ENCODE data around the gene HMGN1.

HMGN1 gene

DNA sequence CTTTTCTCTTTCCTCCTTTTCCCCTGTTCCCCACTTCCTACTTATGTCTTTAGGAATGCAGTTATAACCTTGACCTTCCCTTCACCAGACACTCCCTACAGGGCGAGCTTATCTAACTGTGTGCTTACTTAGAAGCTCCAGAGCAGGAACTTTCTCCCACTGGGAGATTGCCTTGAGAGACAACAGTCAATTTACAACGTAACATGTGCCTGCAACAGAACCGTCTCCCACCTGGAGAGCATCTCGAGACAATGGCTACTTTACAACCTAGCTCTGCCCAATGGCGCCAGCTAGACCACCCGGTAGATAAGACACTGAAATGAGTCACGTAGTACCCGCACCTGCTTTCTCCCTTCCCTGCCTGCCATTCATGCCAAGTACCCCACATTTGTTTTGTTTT is 16.7 kb downstream of the HMGN1 start:
- H3K4me3 ChIP-seq (ENCODE audit: low read length) = no peak overlapping the region
- TF ChIP-seq, protein P1, sequence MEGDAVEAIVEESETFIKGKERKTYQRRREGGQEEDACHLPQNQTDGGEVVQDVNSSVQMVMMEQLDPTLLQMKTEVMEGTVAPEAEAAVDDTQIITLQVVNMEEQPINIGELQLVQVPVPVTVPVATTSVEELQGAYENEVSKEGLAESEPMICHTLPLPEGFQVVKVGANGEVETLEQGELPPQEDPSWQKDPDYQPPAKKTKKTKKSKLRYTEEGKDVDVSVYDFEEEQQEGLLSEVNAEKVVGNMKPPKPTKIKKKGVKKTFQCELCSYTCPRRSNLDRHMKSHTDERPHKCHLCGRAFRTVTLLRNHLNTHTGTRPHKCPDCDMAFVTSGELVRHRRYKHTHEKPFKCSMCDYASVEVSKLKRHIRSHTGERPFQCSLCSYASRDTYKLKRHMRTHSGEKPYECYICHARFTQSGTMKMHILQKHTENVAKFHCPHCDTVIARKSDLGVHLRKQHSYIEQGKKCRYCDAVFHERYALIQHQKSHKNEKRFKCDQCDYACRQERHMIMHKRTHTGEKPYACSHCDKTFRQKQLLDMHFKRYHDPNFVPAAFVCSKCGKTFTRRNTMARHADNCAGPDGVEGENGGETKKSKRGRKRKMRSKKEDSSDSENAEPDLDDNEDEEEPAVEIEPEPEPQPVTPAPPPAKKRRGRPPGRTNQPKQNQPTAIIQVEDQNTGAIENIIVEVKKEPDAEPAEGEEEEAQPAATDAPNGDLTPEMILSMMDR (conservative IDR thresholded peaks at IDR 0.05; ENCODE audit: low read depth, low read length) = no peak
- DNase-seq (ENCODE audit: low read depth) = no peak

DNA sequence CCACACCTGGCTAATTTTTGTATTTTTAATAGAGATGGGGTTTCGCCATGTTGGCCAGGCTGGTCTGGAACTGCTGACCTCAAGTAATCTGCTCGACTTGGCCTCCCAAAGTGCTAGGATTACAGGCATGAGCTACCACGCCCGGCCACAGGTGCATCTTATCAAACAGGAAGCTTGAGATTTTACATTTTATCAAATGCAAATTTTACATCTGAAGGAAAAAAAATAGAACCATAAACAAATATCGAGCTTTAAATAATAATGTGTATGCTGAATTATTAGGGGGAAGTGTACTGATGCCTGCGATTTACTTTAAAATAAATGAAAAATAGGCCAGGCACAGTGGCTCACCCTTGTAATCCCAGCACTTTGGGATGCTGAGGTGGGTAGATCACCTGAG is 18.9 kb downstream of the HMGN1 start:
- DNase-seq (ENCODE audit: low read depth) = no peak

DNA sequence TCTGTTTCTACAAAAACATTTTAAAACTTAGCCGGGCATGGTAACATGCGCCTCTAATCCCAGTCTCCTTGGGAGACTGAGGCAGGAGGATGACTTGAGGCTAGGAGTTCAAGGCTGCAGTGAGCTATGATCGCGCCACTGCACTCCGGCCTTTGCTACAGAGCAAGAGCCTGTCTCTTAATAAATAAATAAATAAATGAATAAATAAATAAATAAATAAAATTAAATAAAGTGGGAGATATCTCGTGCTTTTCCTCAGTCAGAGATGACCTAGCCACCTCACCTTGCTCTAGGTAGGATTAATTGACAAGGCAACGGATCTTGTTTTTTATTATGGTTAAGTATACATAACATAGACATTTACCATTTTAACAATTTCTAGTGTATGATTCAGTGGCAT is 21.2 kb downstream of the HMGN1 start:
- no peak for DNase-seq (ENCODE audit: low read depth)
- H3K4me3 ChIP-seq (ENCODE audit: low read length) = no peak overlapping the region
- TF ChIP-seq, protein P1 (conservative IDR thresholded peaks at IDR 0.05; ENCODE audit: low read depth, low read length) = no peak

More for the DNA sequence above, 18.9 kb downstream of the HMGN1 start:
- TF ChIP-seq, protein P1 (conservative IDR thresholded peaks at IDR 0.05; ENCODE audit: low read depth, low read length) = no peak
- H3K4me3 ChIP-seq (ENCODE audit: low read length) = no peak overlapping the region

DNA sequence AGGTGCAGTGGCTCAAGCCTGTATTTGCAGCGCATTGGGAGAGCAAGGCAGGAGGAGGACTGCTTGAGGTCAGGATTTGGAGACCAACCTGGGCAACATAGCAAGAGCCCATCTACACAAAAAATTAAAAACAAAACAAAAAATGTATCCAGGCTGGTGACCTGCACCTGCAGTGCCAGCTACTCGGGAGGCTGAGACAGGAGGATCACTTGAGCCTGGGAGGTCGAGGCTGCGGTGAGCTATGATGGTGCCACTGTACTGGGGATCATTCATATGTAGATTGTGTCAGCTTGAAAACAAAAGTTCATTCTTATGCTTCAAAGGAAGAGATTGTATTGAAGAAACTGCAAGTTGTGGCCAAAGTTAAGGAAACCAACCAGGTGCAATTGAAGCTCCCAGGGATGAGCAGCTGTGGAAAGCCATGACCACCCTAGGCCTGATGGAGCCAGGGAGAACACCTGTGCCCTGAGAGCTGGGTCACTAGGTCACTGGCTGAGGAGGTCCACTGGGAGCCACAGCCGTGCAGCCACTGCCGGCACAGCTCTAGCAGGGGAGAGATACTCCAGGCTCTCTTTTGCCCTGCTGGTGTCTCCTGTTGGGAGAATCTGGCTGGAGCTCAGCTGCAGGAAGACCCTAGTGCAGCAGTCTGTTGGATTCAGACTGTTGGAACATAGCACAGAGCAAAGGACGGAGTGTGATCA is 22.1 kb downstream of the HMGN1 start:
- H3K4me3 ChIP-seq (ENCODE audit: low read length) = no peak overlapping the region
- TF ChIP-seq, protein P1 (conservative IDR thresholded peaks at IDR 0.05; ENCODE audit: low read depth, low read length) = no peak
- DNase-seq (ENCODE audit: low read depth) = no peak

DNA sequence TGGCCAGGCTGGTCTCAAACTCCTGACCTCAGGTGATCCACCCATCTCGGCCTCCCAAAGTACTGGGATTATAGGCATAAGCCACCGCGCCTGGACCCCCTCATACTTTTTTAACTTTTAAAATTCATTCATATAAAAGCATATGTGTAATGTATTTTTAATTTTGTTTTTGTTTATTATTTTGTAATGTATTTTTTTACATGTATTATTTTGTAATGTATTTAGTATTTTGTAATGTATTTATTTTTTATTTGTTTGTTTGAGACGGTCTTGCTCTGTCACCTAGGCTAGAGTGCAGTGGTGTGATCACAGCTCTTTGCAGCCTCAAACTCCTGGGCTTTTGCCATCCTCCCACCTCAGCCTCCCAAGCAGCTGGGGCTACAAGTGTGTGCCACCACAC is 23.4 kb downstream of the HMGN1 start:
- no peak overlapping the region for H3K4me3 ChIP-seq (ENCODE audit: low read length)
- TF ChIP-seq, protein P1 (conservative IDR thresholded peaks at IDR 0.05; ENCODE audit: low read depth, low read length) = no peak
- no peak for DNase-seq (ENCODE audit: low read depth)

DNA sequence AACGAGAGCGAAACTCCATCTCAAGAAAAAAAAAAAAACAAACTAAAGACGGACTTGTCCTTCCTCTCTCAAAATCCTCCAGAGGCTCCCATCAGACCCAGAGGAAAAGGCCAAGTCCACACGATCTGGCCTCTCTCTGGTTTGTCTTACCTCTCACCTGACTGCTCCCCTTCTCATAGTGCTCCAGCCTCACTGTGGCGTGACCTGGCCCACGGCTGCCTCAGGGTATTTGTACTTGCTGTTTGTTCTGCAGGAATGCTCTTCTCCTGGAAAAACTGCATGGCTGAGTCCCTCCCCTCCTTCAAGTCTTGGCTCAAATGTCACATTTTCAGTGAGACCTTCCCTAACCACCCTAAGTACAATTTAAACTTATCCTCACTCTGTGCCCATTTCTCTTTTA is 27.5 kb downstream of the HMGN1 start:
- no peak for DNase-seq (ENCODE audit: low read depth)
- TF ChIP-seq, protein P1 (conservative IDR thresholded peaks at IDR 0.05; ENCODE audit: low read depth, low read length) = no peak
- no peak overlapping the region for H3K4me3 ChIP-seq (ENCODE audit: low read length)

DNA sequence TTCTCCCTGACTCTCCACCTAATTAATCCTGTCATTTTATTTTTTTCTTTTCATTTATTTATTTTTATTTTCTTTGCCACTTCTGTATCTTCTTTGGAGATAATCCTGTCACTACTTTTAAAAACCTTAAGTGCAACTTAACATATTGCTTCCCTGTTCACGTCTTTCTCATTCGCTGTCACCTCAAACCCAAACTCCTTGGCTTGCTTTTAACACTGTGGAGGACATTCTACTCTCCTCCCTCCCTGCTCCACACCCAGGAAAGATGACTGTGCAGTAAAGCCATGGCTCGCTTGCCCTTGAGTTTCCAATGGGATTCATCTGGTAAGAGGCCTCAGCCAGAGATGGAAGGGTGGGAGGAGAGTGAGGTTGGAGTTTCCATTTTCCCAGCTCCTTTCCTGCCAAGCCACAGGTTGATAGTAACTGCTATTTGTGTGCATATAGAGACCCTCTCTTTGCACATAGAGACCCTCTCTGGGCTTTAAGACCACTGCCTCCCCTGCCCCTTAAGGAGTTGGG is 29.0 kb downstream of the HMGN1 start:
- no peak overlapping the region for H3K4me3 ChIP-seq (ENCODE audit: low read length)
- TF ChIP-seq, protein P1 (conservative IDR thresholded peaks at IDR 0.05; ENCODE audit: low read depth, low read length) = no peak
- no peak for DNase-seq (ENCODE audit: low read depth)
